Panc1 (cell line): ENCODE results near the gene SLC30A3. TPM values are rescaled to one million over a fixed set of nuclear protein-coding genes. Genes with fewer than 3 reads are reported as not detected.

ENCODE experiments used
- ATAC-seq: fragments of 200-7000 bp; cut with Tn5 transposase; 2 replicates; pipeline ENCODE4 v1.9.1; 2020; ENCODE audit warnings: mild to moderate bottlenecking, moderate library complexity
- BruUV-seq: library from RNA; stranded (reverse); fragments of 400-500 nt; replicated peaks from 2 replicates; lab custom pipeline; 2021; lab: Mats Ljungman, UMichigan
- CTCF ChIA-PET: fragments of 300-600 bp; sonication (Branson Sonifier 250); formaldehyde crosslinking; loops from one replicate; lab custom pipeline; 2022; ENCODE audit warnings: antibody characterized with exemption; lab: Charles Lee
- POLR2A ChIA-PET: fragments of 300-600 bp; sonication (Branson Sonifier 250); formaldehyde crosslinking; loops from one replicate; lab custom pipeline; 2022; ENCODE audit warnings: antibody characterized with exemption; lab: Charles Lee
- DNase-seq: peaks from one replicate; pipeline ENCODE4 v3.0.0-alpha.2; 2010; ENCODE audit warnings: low read depth, low spot score
- H3K27ac ChIP-seq: 2 replicates; pipeline ENCODE4 v1.5.1; 2011; ENCODE audit warnings: mild to moderate bottlenecking, low read length, inconsistent platforms
- H3K27me3 ChIP-seq: fragments of 200-500 bp; sonication (Bioruptor generic); 2 replicates; pipeline ENCODE4 v1.6.0; 2014; ENCODE audit warnings: low read length, inconsistent platforms; ENCODE audit not compliant: control insufficient read depth, insufficient read depth
- H3K36me3 ChIP-seq: fragments of 200-500 bp; sonication (Bioruptor generic); 2 replicates; pipeline ENCODE4 v1.5.1; 2014; ENCODE audit warnings: inconsistent platforms, mild to moderate bottlenecking, low read length, moderate library complexity; ENCODE audit not compliant: control insufficient read depth, insufficient read depth
- H3K4me1 ChIP-seq: 2 replicates; pipeline ENCODE4 v1.5.1; 2011; ENCODE audit warnings: inconsistent platforms, mild to moderate bottlenecking, low read length, moderate library complexity; ENCODE audit not compliant: control insufficient read depth, insufficient read depth
- H3K4me3 ChIP-seq, 2 experiments: 2 replicates each; pipeline ENCODE4 v1.5.1; 2011 to 2012; ENCODE audit warnings: low read depth in 2 of 2, low read length in 2 of 2, mild to moderate bottlenecking in 2 of 2, inconsistent platforms in 1 of 2, moderate library complexity in 1 of 2
- H3K9me3 ChIP-seq: fragments of 200-500 bp; sonication (Bioruptor generic); 2 replicates; pipeline ENCODE4 v1.5.1; 2014; ENCODE audit warnings: low read depth, mild to moderate bottlenecking, inconsistent platforms, low read length, moderate library complexity; ENCODE audit not compliant: control insufficient read depth, insufficient read depth
- POLR2AphosphoS5 ChIP-seq: IDR thresholded peaks from 2 replicates; pipeline ENCODE4 v1.6.1; 2012; ENCODE audit warnings: mild to moderate bottlenecking, low read depth, low read length, moderate library complexity
- SIN3A ChIP-seq: IDR thresholded peaks from 2 replicates; pipeline ENCODE4 v1.6.1; 2012; ENCODE audit warnings: low read depth, mild to moderate bottlenecking, low read length, moderate library complexity, borderline replicate concordance; ENCODE audit not compliant: insufficient read depth
- TCF7L2 ChIP-seq: IDR thresholded peaks from 2 replicates; pipeline ENCODE4 v1.6.1; 2011; ENCODE audit warnings: mild to moderate bottlenecking, low read depth, low read length, inconsistent platforms
- in situ Hi-C: cut with HindIII; loops from 2 replicates; pipeline ENCODE4 v1.10.0; 2016; ENCODE audit warnings: low sequenced_read_pairs, low pct_unique_long_range_greater_than_20kb
- intact Hi-C: fragments of 100-400 bp; cut with micrococcal nuclease; formaldehyde crosslinking; loops from one replicate; pipeline ENCODE4 v1.10.0; 2022; ENCODE audit not compliant: unreplicated experiment
- total RNA-seq: library from RNA; stranded (reverse); gene quantifications from one replicate; pipeline ENCODE4 v1.2.1, GENCODE V29; 2021; ENCODE audit not compliant: unreplicated experiment
- TF ChIP-seq, protein P1 (sequence below), 2 experiments: IDR thresholded peaks; 2 replicates each; pipeline ENCODE4 v1.6.1; 2011 to 2012; ENCODE audit warnings: low read depth in 2 of 2, control low read depth in 1 of 2, low read length in 1 of 2, mild to moderate bottlenecking in 1 of 2, moderate library complexity in 1 of 2; ENCODE audit not compliant: insufficient read depth in 1 of 2
- TF ChIP-seq, protein P2 (sequence below): fragments of 450-650 bp; IDR thresholded peaks from 2 replicates; pipeline ENCODE4 v1.5.1; 2017; ENCODE audit warnings: mild to moderate bottlenecking

SLC30A3 gene
- total RNA-seq, 1 experiment from 2014 or later = 0.59 TPM

DNA sequence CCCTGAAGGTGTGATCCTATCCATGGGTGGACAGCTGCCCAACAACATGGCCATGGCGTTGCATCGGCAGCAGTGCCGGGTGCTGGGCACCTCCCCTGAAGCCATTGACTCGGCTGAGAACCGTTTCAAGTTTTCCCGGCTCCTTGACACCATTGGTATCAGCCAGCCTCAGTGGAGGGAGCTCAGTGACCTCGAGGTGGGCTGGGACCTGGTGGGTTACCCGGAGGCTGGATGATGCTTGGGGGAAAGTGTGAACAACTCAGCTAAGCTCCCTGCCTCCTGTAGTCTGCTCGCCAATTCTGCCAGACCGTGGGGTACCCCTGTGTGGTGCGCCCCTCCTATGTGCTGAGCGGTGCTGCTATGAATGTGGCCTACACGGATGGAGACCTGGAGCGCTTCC lies 29.5 kb downstream of the SLC30A3 start:
- intact Hi-C loops = no loop called here
- Histone ChIP-seq H3K36me3 (peaks cover 36% of the 10 kb centered on the region), H3K27me3 (no peaks in the 10 kb centered on the region), H3K27ac (no peak overlapping the region), H3K4me3 (no peak overlapping the region), H3K9me3 (no peaks in the 10 kb centered on the region), H3K4me1 (no peaks in the 10 kb centered on the region)
- ChIA-PET POLR2A (interaction anchor here (0.6 kb wide), 1 partner anchor 22 kb away, joined by 3 read pairs; the partner anchor contains the start of genes ATRAID and SLC5A6), CTCF (no interaction called here)
- DNase-seq (no peak), ATAC-seq (no peak)
- TF ChIP-seq, protein P1, sequence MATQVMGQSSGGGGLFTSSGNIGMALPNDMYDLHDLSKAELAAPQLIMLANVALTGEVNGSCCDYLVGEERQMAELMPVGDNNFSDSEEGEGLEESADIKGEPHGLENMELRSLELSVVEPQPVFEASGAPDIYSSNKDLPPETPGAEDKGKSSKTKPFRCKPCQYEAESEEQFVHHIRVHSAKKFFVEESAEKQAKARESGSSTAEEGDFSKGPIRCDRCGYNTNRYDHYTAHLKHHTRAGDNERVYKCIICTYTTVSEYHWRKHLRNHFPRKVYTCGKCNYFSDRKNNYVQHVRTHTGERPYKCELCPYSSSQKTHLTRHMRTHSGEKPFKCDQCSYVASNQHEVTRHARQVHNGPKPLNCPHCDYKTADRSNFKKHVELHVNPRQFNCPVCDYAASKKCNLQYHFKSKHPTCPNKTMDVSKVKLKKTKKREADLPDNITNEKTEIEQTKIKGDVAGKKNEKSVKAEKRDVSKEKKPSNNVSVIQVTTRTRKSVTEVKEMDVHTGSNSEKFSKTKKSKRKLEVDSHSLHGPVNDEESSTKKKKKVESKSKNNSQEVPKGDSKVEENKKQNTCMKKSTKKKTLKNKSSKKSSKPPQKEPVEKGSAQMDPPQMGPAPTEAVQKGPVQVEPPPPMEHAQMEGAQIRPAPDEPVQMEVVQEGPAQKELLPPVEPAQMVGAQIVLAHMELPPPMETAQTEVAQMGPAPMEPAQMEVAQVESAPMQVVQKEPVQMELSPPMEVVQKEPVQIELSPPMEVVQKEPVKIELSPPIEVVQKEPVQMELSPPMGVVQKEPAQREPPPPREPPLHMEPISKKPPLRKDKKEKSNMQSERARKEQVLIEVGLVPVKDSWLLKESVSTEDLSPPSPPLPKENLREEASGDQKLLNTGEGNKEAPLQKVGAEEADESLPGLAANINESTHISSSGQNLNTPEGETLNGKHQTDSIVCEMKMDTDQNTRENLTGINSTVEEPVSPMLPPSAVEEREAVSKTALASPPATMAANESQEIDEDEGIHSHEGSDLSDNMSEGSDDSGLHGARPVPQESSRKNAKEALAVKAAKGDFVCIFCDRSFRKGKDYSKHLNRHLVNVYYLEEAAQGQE (IDR thresholded peaks at IDR 0.05; ENCODE audit: insufficient read depth in 1 of 2, low read depth in 2 of 2, low read length in 1 of 2) = no peak
- TF ChIP-seq TCF7L2 = no peak
- TF ChIP-seq POLR2AphosphoS5 = no peak
- TF ChIP-seq, protein P2, sequence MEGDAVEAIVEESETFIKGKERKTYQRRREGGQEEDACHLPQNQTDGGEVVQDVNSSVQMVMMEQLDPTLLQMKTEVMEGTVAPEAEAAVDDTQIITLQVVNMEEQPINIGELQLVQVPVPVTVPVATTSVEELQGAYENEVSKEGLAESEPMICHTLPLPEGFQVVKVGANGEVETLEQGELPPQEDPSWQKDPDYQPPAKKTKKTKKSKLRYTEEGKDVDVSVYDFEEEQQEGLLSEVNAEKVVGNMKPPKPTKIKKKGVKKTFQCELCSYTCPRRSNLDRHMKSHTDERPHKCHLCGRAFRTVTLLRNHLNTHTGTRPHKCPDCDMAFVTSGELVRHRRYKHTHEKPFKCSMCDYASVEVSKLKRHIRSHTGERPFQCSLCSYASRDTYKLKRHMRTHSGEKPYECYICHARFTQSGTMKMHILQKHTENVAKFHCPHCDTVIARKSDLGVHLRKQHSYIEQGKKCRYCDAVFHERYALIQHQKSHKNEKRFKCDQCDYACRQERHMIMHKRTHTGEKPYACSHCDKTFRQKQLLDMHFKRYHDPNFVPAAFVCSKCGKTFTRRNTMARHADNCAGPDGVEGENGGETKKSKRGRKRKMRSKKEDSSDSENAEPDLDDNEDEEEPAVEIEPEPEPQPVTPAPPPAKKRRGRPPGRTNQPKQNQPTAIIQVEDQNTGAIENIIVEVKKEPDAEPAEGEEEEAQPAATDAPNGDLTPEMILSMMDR = no peak
- no peak for TF ChIP-seq SIN3A
- in situ Hi-C loops = no loop called here
- no TSS peak for BruUV-seq

DNA sequence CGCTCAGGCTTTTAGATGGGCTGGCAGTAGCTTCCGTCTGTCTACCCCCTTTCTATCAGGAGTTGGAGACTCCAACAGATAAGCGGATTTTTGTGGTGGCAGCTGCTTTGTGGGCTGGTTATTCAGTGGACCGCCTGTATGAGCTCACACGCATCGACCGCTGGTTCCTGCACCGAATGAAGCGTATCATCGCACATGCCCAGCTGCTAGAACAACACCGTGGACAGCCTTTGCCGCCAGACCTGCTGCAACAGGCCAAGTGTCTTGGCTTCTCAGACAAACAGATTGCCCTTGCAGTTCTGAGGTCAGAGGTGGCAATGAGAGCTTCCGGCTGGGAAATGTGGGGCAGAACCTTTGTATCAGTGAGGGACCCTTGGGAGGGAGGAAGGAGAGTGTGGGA lies 30.9 kb downstream of the SLC30A3 start:
- Histone ChIP-seq H3K36me3 (peaks cover 47% of the 10 kb centered on the region), H3K4me1 (no peaks in the 10 kb centered on the region), H3K9me3 (no peaks in the 10 kb centered on the region), H3K4me3 (no peak overlapping the region), H3K27me3 (no peaks in the 10 kb centered on the region), H3K27ac (no peak overlapping the region)
- in situ Hi-C loops = no loop called here
- BruUV-seq = no TSS peak
- POLR2A ChIA-PET = no interaction called here
- no peak for DNase-seq
- TF ChIP-seq, protein P2 = no peak
- TF ChIP-seq SIN3A (no peak), TCF7L2 (no peak), POLR2AphosphoS5 (no peak)
- TF ChIP-seq, protein P1 (IDR thresholded peaks at IDR 0.05; ENCODE audit: insufficient read depth in 1 of 2, low read depth in 2 of 2, low read length in 1 of 2) = no peak
- CTCF ChIA-PET = no interaction called here
- intact Hi-C loops = no loop called here
- ATAC-seq = no peak
